Measurements from ENCODE around the gene SYT15.
"Not testable (repeated sequence)": the region's sequence is repeated elsewhere in the genome, so short reads cannot be mapped to it uniquely, and the experiment has no call there.

SYT15 gene

GRCh38 chr10:46559231-46559671 is 19.7 kb upstream of the SYT15 start:
- ATAC-seq, result no peak
- H3K36me3 Mint-ChIP-seq (ENCODE audit: low read depth), result no peaks in the 10 kb centered on the region
- no peak overlapping the region for H3K27ac Mint-ChIP-seq
- peaks cover 6% of the 10 kb centered on the region for H3K27me3 Mint-ChIP-seq
- peaks cover 3% of the 10 kb centered on the region for H3K4me1 Mint-ChIP-seq
- no peak for DNase-seq
- no peaks in the 10 kb centered on the region for H3K9me3 Mint-ChIP-seq
- H3K4me3 Mint-ChIP-seq, result no peak overlapping the region

- ATAC-seq, result no peak
- Mint-ChIP-seq H3K9me3 (no peaks in the 10 kb centered on the region), H3K27me3 (peaks cover 6% of the 10 kb centered on the region), H3K4me3 (no peak overlapping the region), H3K4me1 (peaks cover 3% of the 10 kb centered on the region), H3K27ac (no peak overlapping the region), H3K36me3 (ENCODE audit: low read depth) (no peaks in the 10 kb centered on the region)
- DNase-seq, result no peak
These were observed 18.5 kb upstream of the SYT15 start for GRCh38 chr10:46560381-46560780.

GRCh38 chr10:46560952-46561351 is 18.0 kb upstream of the SYT15 start:
- Mint-ChIP-seq H3K27ac (no peak overlapping the region), H3K9me3 (no peaks in the 10 kb centered on the region), H3K4me3 (no peak overlapping the region), H3K36me3 (ENCODE audit: low read depth) (no peaks in the 10 kb centered on the region), H3K4me1 (peaks cover 3% of the 10 kb centered on the region), H3K27me3 (peaks cover 3% of the 10 kb centered on the region)
- DNase-seq (no peak), ATAC-seq (no peak)

- peak; percentile 80 for ATAC-seq
- H3K27ac Mint-ChIP-seq, result not testable (repeated sequence)
- DNase-seq, result peak; percentile 61
These were observed 13.2 kb upstream of the SYT15 start for GRCh38 chr10:46565591-46566332.

GRCh38 chr10:46567151-46567550 is 11.8 kb upstream of the SYT15 start:
- not testable (repeated sequence) for DNase-seq; H3K36me3 Mint-ChIP-seq (ENCODE audit: low read depth); H3K27me3 Mint-ChIP-seq; H3K4me3 Mint-ChIP-seq; H3K4me1 Mint-ChIP-seq; ATAC-seq; H3K27ac Mint-ChIP-seq; H3K9me3 Mint-ChIP-seq

More at GRCh38 chr10:46565591-46566332, 13.2 kb upstream of the SYT15 start:
- not testable (repeated sequence) for H3K27me3 Mint-ChIP-seq; H3K36me3 Mint-ChIP-seq (ENCODE audit: low read depth); H3K4me3 Mint-ChIP-seq; H3K9me3 Mint-ChIP-seq; H3K4me1 Mint-ChIP-seq

GRCh38 chr10:46570655-46571054 is 8.3 kb upstream of the SYT15 start:
- H3K4me1 Mint-ChIP-seq; DNase-seq; H3K9me3 Mint-ChIP-seq; H3K36me3 Mint-ChIP-seq (ENCODE audit: low read depth); H3K4me3 Mint-ChIP-seq; ATAC-seq; H3K27me3 Mint-ChIP-seq; H3K27ac Mint-ChIP-seq: not testable (repeated sequence)

- DNase-seq; H3K27ac Mint-ChIP-seq; H3K27me3 Mint-ChIP-seq; H3K9me3 Mint-ChIP-seq; ATAC-seq; H3K36me3 Mint-ChIP-seq (ENCODE audit: low read depth); H3K4me1 Mint-ChIP-seq; H3K4me3 Mint-ChIP-seq: not testable (repeated sequence)
These were observed 6.2 kb upstream of the SYT15 start for GRCh38 chr10:46572765-46573164.

GRCh38 chr10:46573314-46573713 is 5.6 kb upstream of the SYT15 start:
- not testable (repeated sequence) for ATAC-seq; H3K4me3 Mint-ChIP-seq; DNase-seq; H3K27ac Mint-ChIP-seq; H3K4me1 Mint-ChIP-seq; H3K9me3 Mint-ChIP-seq; H3K36me3 Mint-ChIP-seq (ENCODE audit: low read depth); H3K27me3 Mint-ChIP-seq

- not testable (repeated sequence) for ATAC-seq; H3K9me3 Mint-ChIP-seq; H3K27me3 Mint-ChIP-seq; H3K27ac Mint-ChIP-seq; H3K36me3 Mint-ChIP-seq (ENCODE audit: low read depth); H3K4me1 Mint-ChIP-seq; H3K4me3 Mint-ChIP-seq; DNase-seq
These were observed 5.0 kb upstream of the SYT15 start for GRCh38 chr10:46573884-46574283.

GRCh38 chr10:46577624-46578473 is 1.1 kb upstream of the SYT15 start:
- not testable (repeated sequence) for H3K27me3 Mint-ChIP-seq; ATAC-seq; H3K36me3 Mint-ChIP-seq (ENCODE audit: low read depth); H3K9me3 Mint-ChIP-seq; DNase-seq; H3K27ac Mint-ChIP-seq; H3K4me1 Mint-ChIP-seq; H3K4me3 Mint-ChIP-seq

- not testable (repeated sequence) for DNase-seq; ATAC-seq; H3K36me3 Mint-ChIP-seq (ENCODE audit: low read depth); H3K9me3 Mint-ChIP-seq; H3K4me3 Mint-ChIP-seq; H3K27me3 Mint-ChIP-seq; H3K4me1 Mint-ChIP-seq; H3K27ac Mint-ChIP-seq
These were observed 450 bp downstream of the SYT15 start for GRCh38 chr10:46579378-46579777.

GRCh38 chr10:46581997-46582396 is 3.1 kb downstream of the SYT15 start:
- H3K9me3 Mint-ChIP-seq; H3K27ac Mint-ChIP-seq; H3K27me3 Mint-ChIP-seq; H3K4me1 Mint-ChIP-seq; ATAC-seq; H3K4me3 Mint-ChIP-seq; DNase-seq; H3K36me3 Mint-ChIP-seq (ENCODE audit: low read depth): not testable (repeated sequence)

GRCh38 chr10:46582568-46582967 is 3.6 kb downstream of the SYT15 start:
- not testable (repeated sequence) for H3K4me3 Mint-ChIP-seq; H3K36me3 Mint-ChIP-seq (ENCODE audit: low read depth); ATAC-seq; H3K27ac Mint-ChIP-seq; H3K4me1 Mint-ChIP-seq; H3K9me3 Mint-ChIP-seq; DNase-seq; H3K27me3 Mint-ChIP-seq

GRCh38 chr10:46584196-46584595 is 5.3 kb downstream of the SYT15 start:
- not testable (repeated sequence) for ATAC-seq

GRCh38 chr10:46585246-46585645 is 6.3 kb downstream of the SYT15 start:
- H3K36me3 Mint-ChIP-seq (ENCODE audit: low read depth); H3K4me1 Mint-ChIP-seq; H3K27ac Mint-ChIP-seq; H3K27me3 Mint-ChIP-seq; H3K4me3 Mint-ChIP-seq; DNase-seq; H3K9me3 Mint-ChIP-seq: not testable (repeated sequence)
- ATAC-seq, result peak; percentile 18

More at GRCh38 chr10:46584196-46584595, 5.3 kb downstream of the SYT15 start:
- H3K27me3 Mint-ChIP-seq; H3K27ac Mint-ChIP-seq; H3K9me3 Mint-ChIP-seq; H3K4me1 Mint-ChIP-seq; H3K4me3 Mint-ChIP-seq; DNase-seq; H3K36me3 Mint-ChIP-seq (ENCODE audit: low read depth): not testable (repeated sequence)

All from activated naive CD8-positive, alpha-beta T cell treated with anti-CD3 and anti-CD28 coated beads, Interleukin-2, amount 50 U/mL, for 24 hours (primary cell).